Urinary bladder (tissue), 4 donors: Measurements from ENCODE around the gene TAS2R9. TPM values are rescaled to one million over a fixed set of nuclear protein-coding genes. Genes with fewer than 3 reads are reported as not detected.
"Not testable (repeated sequence)": the region's sequence is repeated elsewhere in the genome, so short reads cannot be mapped to it uniquely, and the experiment has no call there.

Source experiments
- DNase-seq: peaks from one replicate; pipeline ENCODE4 v3.0.0-alpha.2; 2015; ENCODE audit errors: extremely low spot score
- H3K27ac ChIP-seq: one replicate; pipeline ENCODE4 v1.5.1; 2013; ENCODE audit warnings: low read depth, mild to moderate bottlenecking, moderate library complexity
- H3K36me3 ChIP-seq: one replicate; pipeline ENCODE4 v1.6.1; 2013; ENCODE audit warnings: mild to moderate bottlenecking, moderate library complexity; ENCODE audit not compliant: insufficient read depth
- H3K4me1 ChIP-seq: one replicate; pipeline ENCODE4 v1.6.1; 2013; ENCODE audit warnings: mild to moderate bottlenecking, moderate library complexity; ENCODE audit not compliant: insufficient read depth
- H3K4me3 ChIP-seq: one replicate; pipeline ENCODE4 v1.5.1; 2013; ENCODE audit warnings: low read depth, low read length
- WGBS: extraction: QIAGEN DNeasy Blood & Tissue Kit; methylation state at CpG from one replicate; pipeline ENCODE4 v1.1.7; 2013; 5-methylcytosine and 5-hydroxymethylcytosine counted together
- polyA plus RNA-seq: library from polyadenylated mRNA; stranded (reverse); fragments of 200-250 nt; gene quantifications from one replicate; pipeline ENCODE4 v1.2.3, GENCODE V29; 2013
- small RNA-seq: library from RNA; depleted of rRNA; stranded (forward); fragments of <200 nt; gene quantifications from one replicate; pipeline ENCODE3, GENCODE V24; 2014
- total RNA-seq: library from RNA; depleted of rRNA; stranded (reverse); fragments of >200 nt; gene quantifications from one replicate; pipeline ENCODE4 v1.2.3, GENCODE V29; 2014
- donor health status: healthy with polysubstance abuse.
- donor health status: healthy.

TAS2R9 gene
- total and polyA plus RNA-seq, 2 donors: 0.37 TPM; not detected in 1

DNA sequence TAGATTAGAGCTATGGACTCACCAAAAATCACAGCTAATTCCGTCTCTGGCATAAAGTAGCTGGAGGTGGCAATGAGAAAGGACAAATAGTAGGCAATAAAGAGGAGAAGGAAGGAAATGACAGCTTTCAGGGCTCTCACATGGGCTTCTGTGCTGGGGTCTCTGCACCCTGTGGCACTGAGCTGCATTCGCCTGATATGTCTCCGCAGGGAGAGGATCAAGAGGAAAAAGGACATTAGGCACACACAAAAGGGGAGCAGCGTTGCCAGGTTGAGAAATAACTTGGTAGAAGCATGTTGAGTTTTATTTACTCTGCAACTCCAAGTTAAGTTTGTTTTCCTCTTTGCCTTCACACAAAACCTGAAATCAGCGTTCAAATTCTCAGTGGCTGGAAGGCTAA is 8.2 kb downstream of the TAS2R9 start:
- Histone ChIP-seq H3K4me3 (no peak overlapping the region), H3K27ac (no peak overlapping the region), H3K36me3 (no peaks in the 10 kb centered on the region), H3K4me1 (no peaks in the 10 kb centered on the region)
- no peak for DNase-seq
- WGBS: 45% methylated on average over 5 of the region's 5 CpGs

DNA sequence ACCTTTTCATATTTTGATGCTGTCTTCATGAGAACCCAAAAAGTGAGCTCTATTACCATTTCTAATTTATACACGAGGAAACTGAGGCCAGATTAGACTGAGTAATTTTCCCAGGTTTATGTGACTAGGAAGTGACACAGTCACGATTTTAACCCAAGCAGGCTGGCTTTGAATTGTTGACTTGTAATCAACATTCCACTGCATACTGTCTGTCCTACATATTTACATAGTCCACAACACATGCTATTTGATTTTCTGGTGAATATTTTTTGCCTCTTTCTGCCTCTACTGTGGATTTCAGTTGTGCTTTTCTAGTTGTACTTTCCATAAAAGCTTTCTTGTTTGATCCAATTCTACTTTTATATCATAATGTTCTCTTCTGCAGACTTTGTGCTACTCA is 15.7 kb downstream of the TAS2R9 start:
- WGBS: 55% methylated on average over 2 of the region's 2 CpGs
- Histone ChIP-seq H3K27ac (no peak overlapping the region), H3K36me3 (no peaks in the 10 kb centered on the region), H3K4me1 (no peaks in the 10 kb centered on the region), H3K4me3 (no peak overlapping the region)
- DNase-seq: no peak

DNA sequence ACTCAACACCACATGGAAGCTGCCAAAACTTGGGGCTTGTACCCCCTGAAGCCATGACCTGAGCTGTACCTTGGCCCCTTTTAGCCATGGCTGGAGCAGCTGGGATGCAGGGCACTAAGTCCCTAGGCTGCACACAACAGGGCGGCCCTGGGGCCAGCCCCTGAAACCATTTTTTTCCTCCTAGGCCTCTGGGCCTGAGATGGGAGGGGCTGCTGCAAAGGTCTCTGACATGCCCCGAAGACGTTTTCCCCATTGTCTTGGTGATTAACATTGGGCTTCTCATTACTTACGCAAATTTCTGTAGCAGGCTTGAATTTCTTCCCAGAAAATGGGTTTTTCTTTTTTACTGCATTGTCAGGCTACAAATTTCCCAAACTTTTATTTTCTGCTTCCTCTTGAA is 18.2 kb downstream of the TAS2R9 start:
- WGBS: 88% methylated on average over 4 of the region's 4 CpGs
- H3K4me1 ChIP-seq, H3K4me3 ChIP-seq, DNase-seq, H3K27ac ChIP-seq, H3K36me3 ChIP-seq: not testable (repeated sequence)

DNA sequence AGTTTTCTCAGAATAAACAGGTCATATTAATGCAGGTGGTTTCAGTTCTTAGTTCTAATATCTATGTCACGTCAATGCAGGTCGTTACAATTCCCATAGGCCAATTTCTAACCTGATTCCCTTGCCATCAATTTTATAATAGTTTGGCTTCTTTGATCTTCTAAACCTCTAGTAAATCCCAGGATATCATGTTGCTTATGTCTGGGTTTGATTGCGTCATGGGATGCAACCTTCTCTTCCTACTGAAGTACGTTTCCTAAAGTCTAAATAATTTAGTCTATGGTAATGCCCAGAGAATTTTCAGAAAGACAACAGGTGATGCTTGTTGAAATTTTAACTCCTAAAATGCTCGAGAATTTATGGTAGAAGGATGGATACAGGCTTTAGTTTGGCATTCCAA is 26.7 kb downstream of the TAS2R9 start:
- no peak for DNase-seq
- H3K4me1 ChIP-seq: no peaks in the 10 kb centered on the region
- 37% methylated on average over 5 of the region's 5 CpGs for WGBS
- no peak overlapping the region for H3K4me3 ChIP-seq
- H3K27ac ChIP-seq: no peak overlapping the region
- H3K36me3 ChIP-seq: no peaks in the 10 kb centered on the region

DNA sequence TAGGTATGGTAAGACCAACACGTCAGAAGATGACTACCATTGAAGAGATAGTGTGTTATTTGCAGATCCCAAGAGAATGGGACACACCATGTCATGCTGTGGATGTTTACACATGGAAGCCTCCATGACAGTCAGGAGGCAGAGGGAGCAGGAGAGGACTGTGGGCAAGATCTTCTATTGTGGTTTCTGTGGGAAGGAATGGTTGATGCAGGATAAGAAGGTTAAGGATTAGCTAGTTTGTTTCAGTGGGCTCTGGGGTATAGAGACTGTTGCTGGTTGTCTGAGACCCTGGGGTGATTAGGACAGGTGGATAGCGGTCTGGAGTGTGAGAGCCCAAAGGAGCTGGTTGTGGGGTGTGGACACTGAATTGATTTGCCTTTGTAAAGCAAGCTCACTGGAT is 30.9 kb downstream of the TAS2R9 start:
- H3K4me1 ChIP-seq: no peaks in the 10 kb centered on the region
- 86% methylated on average over 2 of the region's 2 CpGs for WGBS
- no peaks in the 10 kb centered on the region for H3K36me3 ChIP-seq
- no peak overlapping the region for H3K27ac ChIP-seq
- DNase-seq: no peak
- H3K4me3 ChIP-seq: no peak overlapping the region

DNA sequence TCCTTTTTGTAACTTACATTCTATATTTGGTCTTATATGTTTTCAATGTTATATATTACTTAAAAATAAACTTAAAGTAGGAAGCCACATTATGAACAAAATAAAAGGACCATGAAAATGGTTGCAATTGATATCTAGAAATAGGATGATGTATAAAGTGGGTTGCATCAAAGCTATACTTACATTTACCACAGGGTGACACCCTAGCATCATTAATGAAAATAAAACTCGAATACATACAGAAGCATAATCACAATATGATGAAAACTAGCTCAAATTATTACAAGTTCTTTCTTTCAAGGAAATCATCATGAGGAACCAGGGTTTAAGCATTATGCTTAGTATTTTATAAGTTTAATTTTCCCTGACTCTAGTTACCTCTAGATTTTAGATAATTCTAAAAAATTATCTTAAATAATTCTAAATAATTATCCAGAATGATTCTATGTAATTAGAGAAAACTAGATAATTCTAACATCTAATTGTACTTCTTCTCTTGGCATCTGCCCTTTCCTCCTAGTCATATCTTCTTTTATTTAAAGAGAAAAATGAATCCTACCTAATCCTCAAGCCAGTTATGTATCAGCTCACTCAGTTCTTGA is 38.7 kb downstream of the TAS2R9 start:
- no peak for DNase-seq
- Histone ChIP-seq H3K27ac (no peak overlapping the region), H3K4me3 (no peak overlapping the region), H3K4me1 (no peaks in the 10 kb centered on the region), H3K36me3 (no peaks in the 10 kb centered on the region)
- 0% methylated on average over 1 of the region's 1 CpG for WGBS

DNA sequence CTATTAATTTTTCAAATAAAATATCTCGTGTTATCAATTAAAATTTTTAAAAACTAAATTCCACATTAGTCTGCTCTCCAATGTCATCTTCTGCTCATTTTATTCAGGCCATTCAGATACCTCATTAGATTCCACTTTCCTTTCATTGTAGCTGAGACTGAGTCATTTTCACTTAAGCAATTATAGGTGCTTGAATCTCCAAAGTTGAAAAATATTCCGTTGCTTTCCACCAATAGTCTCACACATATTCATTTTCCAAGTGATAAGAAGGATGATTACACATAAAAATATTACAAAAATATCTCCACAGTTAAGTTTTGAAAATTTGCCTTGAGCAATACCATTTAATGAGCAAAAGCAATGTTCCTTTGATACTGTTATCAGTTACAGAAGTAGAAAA is 50.3 kb downstream of the TAS2R9 start:
- Histone ChIP-seq H3K4me1 (no peaks in the 10 kb centered on the region), H3K27ac (no peak overlapping the region), H3K4me3 (no peak overlapping the region), H3K36me3 (no peaks in the 10 kb centered on the region)
- 22% methylated on average over 2 of the region's 2 CpGs for WGBS
- no peak for DNase-seq

Small RNAs within 50 kb of the gene (small RNA-seq; reads per million reads assigned to genes)
- gene PRR4: not detected

Other genes with a start within 250 kb of the TAS2R9 start
- gene MAGOHB, start 196.6 kb downstream of the TAS2R9 start, total RNA-seq: 49.6 TPM
- gene MAGOHB, start 196.6 kb downstream of the TAS2R9 start, polyA plus RNA-seq: 18.0 TPM
- gene STYK1, start 136.1 kb downstream of the TAS2R9 start, total RNA-seq: 5.0 TPM
- gene STYK1, start 136.1 kb downstream of the TAS2R9 start, polyA plus RNA-seq: 1.1 TPM
- 100.0 TPM for gene YBX3, start 86.8 kb downstream of the TAS2R9 start, total RNA-seq
- 523 TPM for gene YBX3, start 86.8 kb downstream of the TAS2R9 start, polyA plus RNA-seq
- gene TAS2R7, start 7.5 kb downstream of the TAS2R9 start, total RNA-seq: not detected
- gene TAS2R7, start 7.5 kb downstream of the TAS2R9 start, polyA plus RNA-seq: not detected
- gene TAS2R8, start 2.9 kb downstream of the TAS2R9 start, total RNA-seq: 0.58 TPM
- gene TAS2R8, start 2.9 kb downstream of the TAS2R9 start, polyA plus RNA-seq: not detected
- 7.8 TPM for gene TAS2R10, start 16.2 kb upstream of the TAS2R9 start, total RNA-seq
- gene TAS2R10, start 16.2 kb upstream of the TAS2R9 start, polyA plus RNA-seq: not detected
- 4.4 TPM for gene PRR4, start 39.3 kb upstream of the TAS2R9 start, total RNA-seq
- gene PRR4, start 39.3 kb upstream of the TAS2R9 start, polyA plus RNA-seq: 2.0 TPM
- gene PRH1, start 74.1 kb upstream of the TAS2R9 start, total RNA-seq: 103 TPM
- 4.5 TPM for gene PRH1, start 74.1 kb upstream of the TAS2R9 start, polyA plus RNA-seq
- gene TAS2R13, start 99.4 kb upstream of the TAS2R9 start, total RNA-seq: 14.3 TPM
- not detected for gene TAS2R13, start 99.4 kb upstream of the TAS2R9 start, polyA plus RNA-seq
- gene PRH2, start 119.1 kb upstream of the TAS2R9 start, total RNA-seq: not detected
- gene PRH2, start 119.1 kb upstream of the TAS2R9 start, polyA plus RNA-seq: not detected
- gene TAS2R14, start 129.1 kb upstream of the TAS2R9 start, total RNA-seq: 20.3 TPM
- 1.2 TPM for gene TAS2R14, start 129.1 kb upstream of the TAS2R9 start, polyA plus RNA-seq
- gene TAS2R50, start 176.7 kb upstream of the TAS2R9 start, total RNA-seq: 20.0 TPM
- gene TAS2R50, start 176.7 kb upstream of the TAS2R9 start, polyA plus RNA-seq: not detected
- 23.7 TPM for gene TAS2R20, start 188.1 kb upstream of the TAS2R9 start, total RNA-seq
- 0.22 TPM for gene TAS2R20, start 188.1 kb upstream of the TAS2R9 start, polyA plus RNA-seq
- gene TAS2R19, start 212.5 kb upstream of the TAS2R9 start, total RNA-seq: 24.5 TPM
- 0.24 TPM for gene TAS2R19, start 212.5 kb upstream of the TAS2R9 start, polyA plus RNA-seq
- gene TAS2R31, start 221.2 kb upstream of the TAS2R9 start, total RNA-seq: 27.1 TPM
- 0.15 TPM for gene TAS2R31, start 221.2 kb upstream of the TAS2R9 start, polyA plus RNA-seq